ENCODE results near the gene CBR4.

The CBR4 gene

GRCh38 chr4:169005453-169006099, 4.5 kb downstream of the CBR4 start:
- TF ChIP-seq CTCF (IDR thresholded peaks at IDR 0.05; ENCODE audit: low read length, missing control alignments), result peak; percentile 45
- peak; percentile 47 for DNase-seq (ENCODE audit: low read depth)

GRCh38 chr4:169000315-169000714, 9.7 kb downstream of the CBR4 start:
- TF ChIP-seq CTCF (IDR thresholded peaks at IDR 0.05; ENCODE audit: low read length, missing control alignments), result no peak
- H3K4me3 ChIP-seq (replicated peaks; ENCODE audit: low read depth, low read length), result no peak overlapping the region
- DNase-seq (ENCODE audit: low read depth), result no peak

More at GRCh38 chr4:169005453-169006099, 4.5 kb downstream of the CBR4 start:
- no peak overlapping the region for H3K4me3 ChIP-seq (replicated peaks; ENCODE audit: low read depth, low read length)

GRCh38 chr4:168999809-169000208, 10.2 kb downstream of the CBR4 start:
- no peak for TF ChIP-seq CTCF (IDR thresholded peaks at IDR 0.05; ENCODE audit: low read length, missing control alignments)

GRCh38 chr4:168998596-168998995, 11.5 kb downstream of the CBR4 start:
- no peak for DNase-seq (ENCODE audit: low read depth)
- TF ChIP-seq CTCF (IDR thresholded peaks at IDR 0.05; ENCODE audit: low read length, missing control alignments), result no peak
- no peak overlapping the region for H3K4me3 ChIP-seq (replicated peaks; ENCODE audit: low read depth, low read length)

More at GRCh38 chr4:168999809-169000208, 10.2 kb downstream of the CBR4 start:
- DNase-seq (ENCODE audit: low read depth), result no peak
- no peak overlapping the region for H3K4me3 ChIP-seq (replicated peaks; ENCODE audit: low read depth, low read length)

- peak; percentile 44 for DNase-seq (ENCODE audit: low read depth)
- H3K4me3 ChIP-seq (replicated peaks; ENCODE audit: low read depth, low read length), result no peak overlapping the region
- peak; percentile 18 for TF ChIP-seq CTCF (IDR thresholded peaks at IDR 0.05; ENCODE audit: low read length, missing control alignments)
Observed at GRCh38 chr4:168995537-168996295, 14.3 kb downstream of the CBR4 start.

GRCh38 chr4:168994958-168995357, 15.1 kb downstream of the CBR4 start:
- no peak for DNase-seq (ENCODE audit: low read depth)
- no peak overlapping the region for H3K4me3 ChIP-seq (replicated peaks; ENCODE audit: low read depth, low read length)
- TF ChIP-seq CTCF (IDR thresholded peaks at IDR 0.05; ENCODE audit: low read length, missing control alignments), result no peak
